MCF 10A (cell line): ENCODE results near the gene GALNT8. TPM values are rescaled to one million over a fixed set of nuclear protein-coding genes. Genes with fewer than 3 reads are reported as not detected.

ENCODE experiments used
- BruUV-seq: library from RNA; stranded (reverse); fragments of 400-500 nt; replicated peaks from 2 replicates; lab custom pipeline; 2021; lab: Mats Ljungman, UMichigan
- CTCF ChIA-PET: fragments of 300-600 bp; sonication (Branson Sonifier 250); formaldehyde crosslinking; extraction: SDS; loops from one replicate; lab custom pipeline; 2021; ENCODE audit warnings: antibody characterized with exemption, inconsistent platforms; lab: Yijun Ruan, JAX
- POLR2A ChIA-PET: fragments of 300-600, 350-650 bp; sonication (Branson Sonifier 250); formaldehyde crosslinking; extraction: SDS; loops from one replicate; lab custom pipeline; 2020; ENCODE audit warnings: antibody characterized with exemption, inconsistent platforms; lab: Yijun Ruan, JAX
- DNase-seq: peaks from one replicate; pipeline ENCODE4 v3.0.0-alpha.2; 2018; ENCODE audit not compliant: unreplicated experiment
- H3K27ac Mint-ChIP-seq: one replicate; pipeline ENCODE4 v1.8.0; 2022; ENCODE audit warnings: mild to moderate bottlenecking, low read depth, mixed read lengths; ENCODE audit not compliant: unreplicated experiment
- H3K27me3 Mint-ChIP-seq: one replicate; pipeline ENCODE4 v1.8.0; 2022; ENCODE audit warnings: mixed read lengths; ENCODE audit not compliant: insufficient read depth, unreplicated experiment
- H3K36me3 Mint-ChIP-seq: one replicate; pipeline ENCODE4 v1.8.0; 2022; ENCODE audit warnings: mild to moderate bottlenecking, moderate library complexity, mixed read lengths; ENCODE audit not compliant: insufficient read depth, unreplicated experiment
- H3K4me1 Mint-ChIP-seq: one replicate; pipeline ENCODE4 v1.8.0; 2022; ENCODE audit warnings: mixed read lengths; ENCODE audit not compliant: insufficient read depth, unreplicated experiment
- H3K4me3 Mint-ChIP-seq: one replicate; pipeline ENCODE4 v1.8.0; 2022; ENCODE audit warnings: mild to moderate bottlenecking, moderate library complexity, mixed read lengths; ENCODE audit not compliant: unreplicated experiment
- H3K9me3 Mint-ChIP-seq: one replicate; pipeline ENCODE4 v1.8.0; 2022; ENCODE audit warnings: mixed read lengths; ENCODE audit not compliant: unreplicated experiment
- CTCF ChIP-seq: fragments of 200-600 bp; IDR thresholded peaks from one replicate; pipeline ENCODE4 v1.8.0; 2022; ENCODE audit warnings: antibody characterized with exemption, mild to moderate bottlenecking; ENCODE audit not compliant: unreplicated experiment
- intact Hi-C: fragments of 100-400 bp; cut with micrococcal nuclease; formaldehyde crosslinking; loops from 2 replicates; pipeline ENCODE4 v1.14.1; 2022
- total RNA-seq: library from RNA; stranded (reverse); gene quantifications from 2 replicates; pipeline ENCODE4 v1.2.3, GENCODE V29; 2022

Gene GALNT8
- total RNA-seq, 1 experiment from 2014 or later = not detected

- Mint-ChIP-seq H3K9me3 (no peaks in the 10 kb centered on the region), H3K27me3 (peaks cover 39% of the 10 kb centered on the region), H3K4me1 (no peaks in the 10 kb centered on the region), H3K36me3 (no peaks in the 10 kb centered on the region), H3K4me3 (no peak overlapping the region), H3K27ac (no peak overlapping the region)
- BruUV-seq = no TSS peak
- no peak for DNase-seq
- no peak for TF ChIP-seq CTCF
- POLR2A ChIA-PET = no interaction called here
- intact Hi-C loops = no loop called here
- CTCF ChIA-PET = interaction anchor here (0.6 to 1.1 kb wide), 2 partner anchors 15 to 18 kb away, joined by 3 to 4 read pairs; no protein-coding TSS in a partner anchor
These were observed 42.6 kb downstream of the GALNT8 start for GRCh38 chr12:4762773-4763172.

DNA sequence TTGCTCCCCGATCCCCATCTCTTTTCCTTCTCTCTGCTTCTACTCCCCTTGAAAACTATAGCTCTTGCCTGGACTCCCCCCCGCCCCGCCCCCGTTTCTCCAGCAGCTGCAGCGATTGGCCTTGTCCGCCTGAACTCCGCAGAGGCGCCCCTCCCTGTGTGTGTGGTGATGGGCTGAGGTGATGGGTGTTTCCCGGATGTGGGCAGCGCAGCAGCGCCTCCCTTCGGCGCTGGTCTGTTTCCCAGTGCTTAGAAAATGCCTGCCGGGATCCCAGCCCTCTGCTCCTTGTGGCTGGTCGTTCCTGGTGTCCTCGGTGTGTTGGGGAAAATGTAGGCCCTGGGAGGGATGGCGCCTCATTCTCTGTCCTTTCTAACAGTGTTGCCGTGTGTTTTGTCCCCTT is 43.3 kb downstream of the GALNT8 start:
- POLR2A ChIA-PET = no interaction called here
- H3K27me3 Mint-ChIP-seq = peaks cover 34% of the 10 kb centered on the region
- H3K36me3 Mint-ChIP-seq = no peaks in the 10 kb centered on the region

DNA sequence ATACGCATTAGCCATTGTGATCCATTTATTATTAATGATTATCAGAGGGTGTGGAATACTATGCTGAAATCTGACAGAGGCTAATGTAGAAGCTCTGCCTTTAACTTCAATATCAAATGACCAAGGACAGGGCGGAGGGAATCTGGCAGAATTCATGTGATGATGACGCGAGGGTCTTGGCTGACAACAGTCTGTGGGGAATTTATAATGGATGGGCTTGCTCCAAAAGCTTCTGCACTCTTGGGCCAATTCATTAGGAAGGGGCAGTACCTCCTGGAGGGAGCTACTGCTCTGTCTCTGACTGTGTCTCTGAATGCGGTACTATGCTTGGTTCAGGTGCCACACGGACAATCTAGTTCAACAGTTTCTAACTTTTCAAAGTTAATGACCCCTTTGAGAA is 46.2 kb downstream of the GALNT8 start:
- peaks cover 37% of the 10 kb centered on the region for H3K27me3 Mint-ChIP-seq
- CTCF ChIA-PET = interaction anchor here (1.2 to 1.9 kb wide), 3 partner anchors 8 to 92 kb away, joined by 3 to 11 read pairs (median 4); no protein-coding TSS in a partner anchor

More for the DNA sequence above, 43.3 kb downstream of the GALNT8 start:
- Mint-ChIP-seq H3K4me3 (no peak overlapping the region), H3K9me3 (no peaks in the 10 kb centered on the region), H3K4me1 (no peaks in the 10 kb centered on the region), H3K27ac (no peak overlapping the region)
- TF ChIP-seq CTCF = no peak
- CTCF ChIA-PET = no interaction called here
- BruUV-seq = no TSS peak
- intact Hi-C loops = no loop called here
- no peak for DNase-seq

GRCh38 chr12:4767186-4767585 is 47.0 kb downstream of the GALNT8 start:
- peaks cover 44% of the 10 kb centered on the region for H3K27me3 Mint-ChIP-seq
- intact Hi-C loops = no loop called here

More for the DNA sequence above, 46.2 kb downstream of the GALNT8 start:
- no TSS peak for BruUV-seq
- no peak for TF ChIP-seq CTCF
- H3K27ac Mint-ChIP-seq = no peak overlapping the region
- intact Hi-C loops = no loop called here
- POLR2A ChIA-PET = interaction anchor here (0.6 kb wide), 1 partner anchor 229 kb away, joined by 3 read pairs; no protein-coding TSS in a partner anchor
- peaks cover 4% of the 10 kb centered on the region for H3K4me1 Mint-ChIP-seq
- no peak overlapping the region for H3K4me3 Mint-ChIP-seq
- H3K9me3 Mint-ChIP-seq = peaks cover 3% of the 10 kb centered on the region
- H3K36me3 Mint-ChIP-seq = peaks cover 3% of the 10 kb centered on the region
- no peak for DNase-seq

More at GRCh38 chr12:4767186-4767585, 47.0 kb downstream of the GALNT8 start:
- Mint-ChIP-seq H3K36me3 (peaks cover 6% of the 10 kb centered on the region), H3K4me1 (peaks cover 4% of the 10 kb centered on the region), H3K27ac (no peak overlapping the region), H3K9me3 (peaks cover 5% of the 10 kb centered on the region), H3K4me3 (no peak overlapping the region)
- no TSS peak for BruUV-seq
- CTCF ChIA-PET = interaction anchor here (0.6 to 1.9 kb wide), 3 partner anchors 8 to 661 kb away, joined by 3 to 11 read pairs (median 3); no protein-coding TSS in a partner anchor
- no peak for DNase-seq
- POLR2A ChIA-PET = no interaction called here
- no peak for TF ChIP-seq CTCF
